Lung microvascular endothelial cell (primary cell): ENCODE results near the gene CORIN. TPM values are rescaled to one million over a fixed set of nuclear protein-coding genes. Genes with fewer than 3 reads are reported as not detected.
"Not testable (repeated sequence)": the region's sequence is repeated elsewhere in the genome, so short reads cannot be mapped to it uniquely, and the experiment has no call there.

Experiments used
- DNase-seq, 2 donors: peaks; one replicate each; pipeline versions ENCODE4 v3.0.0 to v3.0.0-alpha.2; 2010; ENCODE audit warnings: low read depth in 2 of 2
- total RNA-seq: library from RNA; depleted of rRNA; stranded (reverse); fragments of >200 nt; gene quantifications from 2 replicates; pipeline ENCODE4 v1.2.1, GENCODE V29; 2014

The CORIN gene
- total RNA-seq, 1 donor from 2014 or later = under 0.01 TPM

- DNase-seq = no peak
Observed at GRCh38 chr4:47776353-47776752, 61.5 kb downstream of the CORIN start.

DNA sequence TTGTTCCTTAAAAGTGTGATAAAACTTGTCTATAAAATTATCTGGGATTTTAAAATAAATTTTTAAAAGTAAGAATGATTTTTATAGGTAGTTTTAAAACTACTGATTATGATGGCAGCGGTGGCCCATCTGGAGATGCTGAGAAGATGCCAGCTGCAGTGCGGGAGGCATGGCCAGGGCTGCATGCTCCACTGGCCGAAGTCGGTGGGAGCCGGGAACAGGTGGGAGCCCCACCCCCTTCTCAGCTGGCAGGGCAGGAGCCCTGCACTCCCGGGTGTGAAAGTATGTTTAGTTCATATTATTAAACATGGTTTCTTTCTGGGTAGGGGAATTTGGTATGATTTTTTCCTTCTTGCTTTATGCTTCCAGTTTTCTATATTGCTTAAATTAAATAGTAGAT, 63.8 kb downstream of the CORIN start:
- no peak for DNase-seq

DNA sequence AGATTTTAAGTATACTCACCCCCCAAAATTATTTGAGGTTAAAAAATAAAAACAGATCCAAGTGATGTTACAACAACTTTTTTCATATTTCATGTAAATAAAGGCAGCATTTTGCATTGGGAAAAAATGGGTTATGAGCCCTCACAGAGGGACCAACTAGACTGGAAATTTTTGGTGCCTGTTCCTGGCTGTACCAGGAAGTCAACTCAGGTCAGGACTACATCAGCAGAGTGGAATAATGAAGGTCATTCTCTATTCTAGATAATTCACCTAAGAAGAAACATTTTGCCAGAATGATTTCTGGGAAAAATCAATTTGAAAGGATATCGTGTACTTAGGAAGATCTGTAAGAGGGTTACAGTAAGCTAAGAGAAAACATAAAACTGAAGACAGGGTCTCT, 66.8 kb downstream of the CORIN start:
- no peak for DNase-seq

DNA sequence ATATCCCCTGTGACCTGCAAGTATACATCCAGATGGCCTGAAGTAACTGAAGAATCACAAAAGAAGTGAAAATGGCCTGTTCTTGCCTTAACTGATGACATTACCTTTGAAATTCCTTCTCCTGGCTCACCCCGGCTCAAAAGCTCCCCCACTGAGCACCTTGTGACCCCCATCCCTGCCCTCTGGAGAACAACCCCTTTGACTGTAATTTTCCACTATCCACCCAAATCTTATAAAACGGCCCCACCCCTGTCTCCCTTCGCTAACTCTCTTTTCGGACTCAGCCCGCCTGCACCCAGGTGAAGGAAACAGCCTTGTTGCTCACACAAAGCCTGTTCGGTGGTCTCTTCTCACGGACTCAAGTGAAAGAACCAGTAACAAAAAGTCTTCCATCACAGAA, 69.9 kb downstream of the CORIN start:
- DNase-seq = not testable (repeated sequence)

- no peak for DNase-seq
Observed at GRCh38 chr4:47763279-47763678, 74.6 kb downstream of the CORIN start.

GRCh38 chr4:47762376-47763266, 75.2 kb downstream of the CORIN start:
- no peak for DNase-seq

- DNase-seq = not testable (repeated sequence)
Observed at GRCh38 chr4:47753316-47753715, 84.6 kb downstream of the CORIN start.

DNA sequence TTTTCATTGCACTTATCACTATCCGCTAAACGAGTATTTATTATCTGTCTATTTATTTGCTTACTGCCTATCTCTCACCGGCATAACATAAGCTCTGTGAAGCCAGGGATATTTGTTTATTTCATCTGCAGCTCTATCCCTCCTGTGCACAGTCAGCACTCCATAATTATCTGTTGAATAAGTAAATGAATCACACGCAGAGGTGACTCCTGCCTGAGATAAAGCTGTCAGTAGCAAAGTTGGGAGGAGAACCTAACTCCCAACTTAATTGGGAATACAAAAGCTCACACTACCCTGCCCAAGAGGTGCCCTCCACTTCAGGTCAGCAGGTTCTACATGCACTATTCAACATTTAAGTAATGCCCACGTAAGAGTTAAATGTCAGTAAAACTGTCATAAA, 85.7 kb downstream of the CORIN start:
- DNase-seq = no peak

GRCh38 chr4:47750788-47751187, 87.1 kb downstream of the CORIN start:
- no peak for DNase-seq

DNA sequence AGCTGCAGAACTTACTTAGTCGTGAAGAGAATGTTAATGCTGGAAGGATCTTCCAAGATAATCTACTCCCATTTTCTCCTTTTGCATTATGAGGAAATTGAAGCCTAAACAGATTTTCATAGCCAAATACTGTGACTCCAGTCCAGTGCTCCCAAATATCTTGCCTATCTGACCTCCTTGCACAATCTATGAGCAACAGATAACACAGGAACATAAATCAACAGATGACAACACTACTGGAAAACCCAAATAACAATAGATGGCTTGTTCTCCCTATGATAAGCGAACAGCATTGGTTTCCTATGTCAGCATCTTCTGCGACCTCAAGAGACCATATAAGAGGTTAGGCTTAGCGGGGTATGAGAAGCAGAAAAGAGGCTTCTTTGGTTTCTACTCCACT, 88.0 kb downstream of the CORIN start:
- DNase-seq = no peak

GRCh38 chr4:47749060-47749459, 88.8 kb downstream of the CORIN start:
- no peak for DNase-seq

DNA sequence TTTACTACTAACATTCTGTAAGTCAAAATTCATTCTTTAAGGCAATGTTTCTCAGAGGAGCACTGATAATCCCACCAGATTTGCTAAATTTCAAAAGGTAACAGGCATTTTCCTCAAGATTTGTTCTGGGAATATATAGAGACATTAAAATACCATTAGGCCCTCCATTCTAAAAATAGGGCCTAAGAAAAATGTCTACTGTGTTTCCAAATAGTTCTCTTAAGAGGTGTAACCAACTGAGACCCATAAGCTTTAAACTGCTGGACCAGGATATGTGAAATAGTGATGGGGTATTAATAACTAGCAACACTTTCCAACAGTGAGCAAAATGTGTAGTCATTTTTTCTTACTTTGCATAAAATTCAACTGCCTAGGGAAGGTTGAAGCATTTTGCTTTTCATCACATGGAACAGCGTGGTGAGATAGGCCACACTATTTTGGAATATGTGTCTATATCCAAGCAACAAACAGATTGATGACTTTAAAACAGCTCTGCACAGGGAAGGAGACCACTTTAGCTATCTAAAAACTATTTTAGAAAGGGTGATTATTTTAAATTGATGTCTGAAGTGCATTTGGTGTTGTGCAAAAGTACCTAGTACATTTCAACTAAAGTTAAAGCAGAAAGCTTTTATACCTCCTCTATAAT, 89.9 kb downstream of the CORIN start:
- no peak for DNase-seq

- no peak for DNase-seq
Observed at GRCh38 chr4:47747211-47747610, 90.7 kb downstream of the CORIN start.

DNA sequence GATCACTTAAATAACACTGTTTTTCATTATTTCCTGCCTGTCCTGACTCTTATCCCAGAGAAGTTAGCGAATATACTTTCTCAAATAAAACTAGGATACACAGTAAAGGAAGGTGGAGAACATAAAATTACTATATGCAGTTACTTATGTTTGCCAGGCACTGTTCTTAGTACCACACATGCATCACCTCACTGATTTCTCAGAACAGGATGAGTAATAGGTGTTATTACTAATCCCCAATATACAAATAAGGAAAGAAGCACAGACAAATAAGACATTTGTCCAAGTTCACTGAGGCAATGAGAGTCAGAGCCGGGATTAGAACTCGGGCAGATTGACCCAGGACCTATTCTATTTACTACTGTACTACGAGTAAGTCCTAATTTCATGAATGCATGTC, 91.7 kb downstream of the CORIN start:
- no peak for DNase-seq

- no peak for DNase-seq
Observed at GRCh38 chr4:47744843-47745382, 93.0 kb downstream of the CORIN start.

GRCh38 chr4:47744253-47744652, 93.6 kb downstream of the CORIN start:
- peak in 1 of 2 donors; percentile 7 for DNase-seq

GRCh38 chr4:47741200-47741599, 96.7 kb downstream of the CORIN start:
- peak in 1 of 2 donors; percentile 8 for DNase-seq

GRCh38 chr4:47737326-47737725, 100.5 kb downstream of the CORIN start:
- no peak for DNase-seq

DNA sequence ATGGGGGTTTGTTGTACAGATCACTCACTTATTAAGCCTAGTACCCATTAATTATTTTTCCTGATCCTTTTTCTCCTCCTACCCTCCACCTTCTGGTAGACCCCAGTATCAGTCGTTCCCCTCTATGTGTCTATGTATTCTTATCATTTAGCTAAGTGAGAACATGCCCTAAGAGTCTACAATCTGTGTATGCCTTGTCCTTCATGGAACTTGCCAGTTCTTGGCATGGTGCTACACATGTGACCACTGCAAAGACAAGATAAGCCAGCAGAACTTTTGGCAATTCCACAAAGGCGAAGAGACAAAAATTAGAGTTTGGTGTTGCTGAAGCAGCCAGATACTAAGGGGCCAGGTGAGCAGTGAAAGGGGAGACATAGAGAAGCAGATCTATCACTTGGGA, 101.3 kb downstream of the CORIN start:
- DNase-seq = no peak

- DNase-seq = no peak
Observed at GRCh38 chr4:47736146-47736545, 101.7 kb downstream of the CORIN start.

- DNase-seq = no peak
Observed at GRCh38 chr4:47733302-47734175, 104.3 kb downstream of the CORIN start.

DNA sequence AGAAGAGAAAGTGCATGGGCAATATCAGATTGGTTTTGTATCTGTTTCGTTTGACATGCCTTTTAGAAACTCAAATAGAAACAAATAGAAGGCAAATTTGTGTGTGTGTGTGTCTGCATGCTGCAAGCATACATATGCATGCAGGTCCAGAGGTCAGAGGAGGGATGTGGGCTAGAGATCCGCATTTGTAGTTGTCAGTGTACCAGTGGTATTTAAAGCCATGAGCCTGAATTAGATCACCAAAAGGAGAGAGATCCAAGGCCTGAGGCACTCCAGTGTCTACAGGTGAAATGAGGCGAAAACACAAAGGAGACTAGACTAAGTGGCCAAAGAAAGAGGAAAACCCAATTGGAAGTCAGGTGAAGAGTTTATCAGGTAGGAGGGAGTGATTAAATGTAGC, 106.7 kb downstream of the CORIN start:
- DNase-seq = no peak
